ENCODE data around the gene TFAP2B.

TFAP2B gene

DNA sequence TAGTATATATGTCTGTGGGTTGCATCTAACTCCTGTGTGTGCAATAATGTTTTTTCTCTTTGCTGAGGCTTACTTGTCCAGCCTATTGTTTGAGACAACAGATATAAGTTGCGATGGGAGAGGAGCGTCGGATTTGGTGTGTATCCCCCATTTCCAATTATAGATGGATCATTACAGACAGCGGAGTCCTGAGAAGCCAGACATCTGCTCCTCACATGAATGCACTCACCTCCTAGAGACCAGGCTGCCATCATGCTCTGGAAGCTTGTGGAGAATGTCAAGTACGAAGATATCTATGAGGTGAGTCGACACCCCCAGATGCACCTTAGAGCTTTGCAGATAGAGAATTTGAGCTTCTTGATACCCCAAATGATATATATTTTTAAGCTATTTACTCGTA is at the start of gene TFAP2B:
TSS of gene TFAP2B (plus strand) at position 199 of the 400 bp plus-strand sequence. CDS start at position 220, 21 bp downstream.
- DNase-seq = no peak

DNA sequence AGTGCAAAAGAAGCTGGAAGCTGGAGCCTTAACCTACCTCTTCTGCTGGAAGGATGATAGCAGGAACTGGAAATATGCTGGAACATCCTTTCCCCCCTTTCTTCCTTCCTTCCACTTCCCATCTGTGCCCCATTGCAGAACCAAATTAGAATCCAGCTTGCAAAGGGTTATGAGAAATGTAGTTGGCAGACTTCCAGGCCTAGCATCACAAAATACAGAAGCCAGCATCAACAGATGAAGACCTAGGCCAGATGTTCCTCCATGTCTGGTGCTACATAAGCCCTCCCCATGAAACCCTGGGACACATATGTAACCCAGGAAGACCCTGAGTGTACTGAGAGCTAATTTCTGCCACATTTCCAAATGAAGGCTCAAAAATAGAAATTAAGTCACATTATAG is 40.0 kb upstream of the TFAP2B start:
- no peak for DNase-seq

DNA sequence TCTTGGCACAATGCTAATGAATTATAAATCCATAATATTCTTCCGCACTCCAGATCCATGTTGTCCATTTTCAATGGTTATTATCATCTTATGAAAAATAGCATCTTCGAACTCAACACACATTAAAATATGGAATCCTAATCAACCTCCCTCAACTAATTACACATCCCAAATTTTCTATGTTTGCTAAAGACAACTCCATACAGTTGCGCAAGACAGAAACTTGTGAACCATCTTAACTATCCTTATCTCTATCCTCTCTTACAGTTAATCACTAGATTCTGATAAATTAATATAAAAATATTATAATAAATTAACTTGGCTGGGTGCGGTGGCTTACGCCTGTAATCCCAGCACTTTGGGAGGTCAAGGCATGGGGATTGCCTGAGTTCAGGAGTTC is 38.3 kb upstream of the TFAP2B start:
- DNase-seq = no peak

DNA sequence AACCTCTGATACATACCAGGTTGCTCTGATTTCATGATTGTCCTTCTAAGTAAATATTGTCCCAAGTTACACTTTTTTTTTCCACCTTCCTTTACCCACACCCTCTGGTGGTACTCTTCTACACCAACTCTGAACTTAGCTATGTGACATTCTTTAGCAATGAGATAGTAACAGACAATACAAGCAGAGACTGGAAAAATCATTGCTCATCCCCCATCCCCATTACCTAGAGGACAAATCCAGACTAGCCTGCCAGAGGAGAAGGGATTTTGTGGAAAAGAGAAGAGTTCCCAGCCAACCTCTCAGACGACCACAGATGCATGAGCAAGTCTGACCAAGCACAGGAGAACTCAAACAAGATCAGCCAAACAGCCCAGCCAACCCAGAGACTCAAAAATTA is 32.8 kb upstream of the TFAP2B start:
- DNase-seq = no peak

DNA sequence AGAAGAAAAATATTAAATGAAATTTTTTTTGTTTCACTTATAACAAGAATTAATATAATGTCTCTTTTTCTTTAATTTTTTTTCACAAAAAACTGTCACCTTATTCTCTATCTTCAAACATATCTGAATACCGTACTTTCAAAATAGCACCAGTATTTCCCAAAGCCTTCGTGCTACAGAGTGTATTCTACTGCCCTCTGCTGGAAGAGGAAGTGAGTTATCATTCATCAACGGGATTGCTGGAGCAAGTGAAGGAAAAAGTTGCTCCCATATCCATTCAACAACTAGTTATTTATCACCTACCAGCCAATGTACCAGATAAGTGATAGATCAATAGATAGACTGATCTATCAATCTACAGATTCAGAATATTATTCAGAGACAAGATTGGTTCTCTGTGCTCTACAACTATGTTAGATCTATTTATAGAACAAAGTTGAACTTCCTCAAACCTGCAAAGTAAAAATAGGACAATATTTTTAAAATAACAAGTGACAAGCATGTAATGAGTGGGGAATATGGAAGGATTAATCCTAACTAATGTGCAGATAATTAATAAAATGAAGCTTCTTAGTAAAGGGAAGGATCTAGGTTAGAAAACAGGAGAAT is 26.7 kb upstream of the TFAP2B start:
- DNase-seq = no peak

DNA sequence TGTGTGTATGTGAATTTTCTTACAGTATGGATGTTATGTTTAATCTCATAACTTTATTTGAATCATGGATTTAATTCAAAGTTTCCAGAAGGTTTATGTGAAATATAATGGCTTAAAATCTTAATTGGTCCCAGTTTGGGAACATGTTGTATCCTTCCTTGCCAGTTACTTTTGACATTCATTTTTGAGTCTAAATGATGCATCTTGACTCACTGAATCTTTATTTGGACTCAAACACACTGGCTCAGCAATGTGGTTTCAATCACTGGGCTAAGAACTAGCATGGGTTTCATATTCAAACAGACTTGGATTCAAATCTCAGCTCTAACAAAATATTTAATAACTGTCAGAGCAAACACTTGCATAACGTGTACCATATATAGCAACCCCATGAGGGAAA is 25.9 kb upstream of the TFAP2B start:
- DNase-seq = no peak

DNA sequence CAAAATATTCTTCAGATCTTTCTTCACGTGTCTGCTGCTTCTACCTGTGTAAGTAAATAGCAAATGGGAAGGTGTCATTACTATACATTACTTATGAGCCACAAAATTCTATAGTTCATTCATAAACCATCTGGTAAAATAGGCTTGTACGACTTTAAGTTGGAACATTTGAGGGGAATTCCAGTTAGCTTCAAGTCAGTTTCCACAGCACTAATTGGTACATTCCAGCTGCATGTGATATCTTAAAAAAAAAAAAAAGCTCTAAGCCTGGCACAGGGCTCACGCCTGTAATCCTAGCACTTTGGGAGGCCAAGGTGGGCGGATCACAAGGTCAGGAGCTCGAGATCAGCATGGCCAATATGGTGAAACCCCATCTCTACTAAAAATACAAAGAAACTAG is 23.1 kb upstream of the TFAP2B start:
- no peak for DNase-seq

DNA sequence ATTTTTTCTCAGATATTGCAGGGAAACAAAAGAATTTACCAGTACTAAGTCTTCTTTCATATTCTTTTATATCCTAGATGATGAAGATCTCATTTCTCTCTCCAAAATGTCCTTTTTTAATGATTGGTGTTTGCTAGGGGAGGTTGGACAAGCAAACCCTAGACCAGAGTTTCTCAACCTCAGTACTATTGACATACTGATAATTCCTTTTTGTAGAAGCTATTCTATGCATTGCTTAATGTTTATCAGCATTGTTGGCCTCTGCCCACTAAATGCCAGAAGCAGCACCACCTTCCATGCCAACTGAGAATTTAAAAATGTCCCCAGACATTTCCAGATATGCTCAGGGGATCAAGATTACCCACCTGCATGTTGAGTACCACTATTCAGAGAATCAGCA is 14.4 kb upstream of the TFAP2B start:
- no peak for DNase-seq

DNA sequence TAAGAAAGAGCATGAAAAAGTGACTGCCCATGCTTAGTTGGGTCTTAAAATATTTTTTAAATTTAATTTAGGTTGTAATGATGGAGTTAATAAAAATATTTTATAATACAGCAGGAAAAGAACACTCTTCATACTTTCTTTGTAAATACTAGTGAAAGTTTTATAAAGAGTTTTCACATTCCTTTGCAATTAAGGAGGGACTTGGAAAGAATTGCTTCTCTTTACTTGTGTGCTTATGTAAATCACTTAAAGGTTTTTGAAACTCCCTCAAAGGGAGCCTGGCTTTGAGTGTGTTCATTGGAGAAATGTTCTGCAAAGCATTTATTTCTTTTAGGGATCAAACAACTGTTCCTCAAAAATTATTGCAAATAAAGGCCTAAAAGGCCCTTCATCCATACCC is 11.6 kb upstream of the TFAP2B start:
- DNase-seq = no peak

DNA sequence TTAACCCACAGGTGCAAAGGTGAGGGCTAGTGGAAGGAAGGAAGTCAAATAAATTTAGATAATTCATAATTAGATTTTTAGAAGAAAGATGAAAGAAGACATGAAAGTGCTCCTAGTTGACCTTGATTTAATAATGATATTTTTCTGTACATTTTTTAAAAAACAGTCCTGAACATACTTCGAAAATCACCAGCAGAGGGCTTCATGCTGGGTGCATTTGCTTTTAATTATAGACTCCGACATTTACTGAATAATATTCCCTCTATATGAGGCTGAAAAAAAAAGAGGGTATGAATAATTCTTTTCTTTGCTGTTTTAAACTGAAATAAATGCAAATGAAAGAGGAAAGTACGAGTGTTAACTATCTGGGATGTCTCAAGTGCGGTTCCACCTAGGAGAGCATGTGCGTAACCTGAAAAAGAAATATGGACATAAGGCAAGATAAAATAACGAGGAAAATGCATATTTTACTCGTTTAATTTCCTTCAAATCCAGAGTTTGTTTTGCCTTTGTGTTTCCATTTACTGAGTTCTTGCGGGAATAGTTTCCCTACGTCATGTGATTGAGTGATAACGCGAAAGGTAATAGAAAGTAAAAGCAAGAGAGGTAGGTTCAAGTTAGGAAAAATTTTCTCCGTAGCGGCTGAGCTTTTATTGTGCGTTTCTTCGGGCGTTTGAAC is 3.1 kb upstream of the TFAP2B start:
- DNase-seq = no peak

DNA sequence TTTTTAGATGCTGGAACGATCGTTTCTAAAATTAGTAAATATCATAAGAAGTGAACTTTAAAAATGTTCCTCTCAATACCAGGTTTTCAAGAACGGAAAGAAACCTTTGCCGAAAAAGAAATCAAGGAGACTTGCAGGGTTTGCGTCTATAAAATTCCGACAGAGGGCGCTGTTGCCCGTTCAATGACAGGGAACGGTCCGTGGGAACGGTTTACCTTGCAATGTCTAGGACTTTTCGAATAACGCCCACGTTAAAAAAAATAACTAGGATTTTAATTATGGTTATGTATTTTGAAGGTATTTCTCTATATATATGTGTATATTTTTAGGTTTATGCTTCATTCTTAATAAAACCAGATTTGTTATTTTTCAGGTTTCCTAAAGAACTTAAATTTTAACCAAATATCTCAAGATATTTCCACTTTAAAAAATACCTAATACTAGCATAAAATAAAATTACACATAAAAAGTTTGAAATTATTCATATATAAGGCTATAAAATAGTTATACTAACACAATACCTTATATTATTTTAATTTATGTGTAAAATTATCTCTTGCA is 2.5 kb upstream of the TFAP2B start:
- DNase-seq = peak; percentile 67

DNA sequence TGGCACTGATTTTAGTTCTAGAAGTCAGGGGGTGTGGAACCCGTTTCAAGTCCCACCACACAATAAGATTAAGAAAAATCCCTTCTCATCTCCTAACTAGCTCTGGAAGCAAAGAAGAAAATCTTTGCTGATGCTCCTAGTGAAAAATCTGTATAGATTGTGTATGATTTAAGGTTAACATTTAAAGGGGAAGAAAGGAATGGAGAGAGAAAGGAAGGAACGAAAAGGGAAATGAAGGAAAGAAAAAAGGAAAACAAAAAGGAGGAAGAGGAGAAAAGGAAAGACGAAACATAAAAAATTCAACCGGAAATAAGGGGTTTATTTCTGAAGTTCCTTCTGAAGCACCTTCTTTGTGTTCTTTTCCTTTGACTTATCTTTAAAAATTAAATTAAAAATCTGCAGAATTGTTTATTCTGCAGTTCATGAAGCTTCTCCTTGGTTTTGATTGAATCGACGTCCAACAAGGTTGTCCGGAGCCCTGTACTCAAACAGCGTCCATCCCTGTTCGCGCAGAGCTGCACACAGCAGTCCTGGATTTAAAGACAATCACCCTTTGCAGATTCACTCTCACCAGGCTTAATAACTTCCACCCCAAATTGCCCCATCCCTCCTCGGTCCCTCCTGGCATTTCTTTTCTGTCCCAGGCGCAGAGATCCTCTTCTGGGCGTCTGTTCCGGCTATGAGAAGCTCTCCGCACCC is 1.6 kb upstream of the TFAP2B start:
- DNase-seq = no peak

DNA sequence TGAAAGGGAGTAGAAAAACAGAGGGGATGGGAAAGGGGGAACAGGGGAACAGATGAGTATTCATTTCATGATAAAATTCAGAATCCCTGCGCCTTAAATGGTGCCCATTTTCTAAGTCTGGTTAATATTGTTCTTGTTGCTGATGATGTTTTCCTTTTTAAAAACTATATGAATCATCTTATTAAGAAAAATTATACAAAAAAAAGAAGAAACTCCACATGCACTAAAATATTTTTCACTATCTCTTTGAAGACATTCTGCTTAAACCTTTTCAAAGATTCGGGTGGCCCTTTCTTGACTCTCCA is 1.1 kb upstream of the TFAP2B start:
- no peak for DNase-seq

DNA sequence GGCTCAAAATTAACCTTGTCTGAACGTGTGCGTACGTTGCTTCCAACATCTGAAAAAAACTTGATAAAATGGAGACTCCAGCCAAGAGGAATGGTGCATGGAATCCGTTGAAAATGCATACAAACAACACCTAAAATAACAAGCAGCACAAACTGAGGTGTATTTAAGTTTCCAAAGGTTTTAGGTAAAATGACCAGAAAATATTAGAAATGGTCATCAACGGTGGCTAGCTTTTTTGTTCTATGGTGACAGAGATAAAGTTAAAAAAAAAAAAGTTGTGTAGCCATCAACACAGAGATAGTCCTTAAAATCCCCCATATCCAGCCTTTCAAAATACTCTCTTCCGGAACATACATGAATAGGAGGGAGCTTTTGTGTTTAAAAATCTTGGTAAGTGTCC is 651 bp upstream of the TFAP2B start:
- no peak for DNase-seq

DNA sequence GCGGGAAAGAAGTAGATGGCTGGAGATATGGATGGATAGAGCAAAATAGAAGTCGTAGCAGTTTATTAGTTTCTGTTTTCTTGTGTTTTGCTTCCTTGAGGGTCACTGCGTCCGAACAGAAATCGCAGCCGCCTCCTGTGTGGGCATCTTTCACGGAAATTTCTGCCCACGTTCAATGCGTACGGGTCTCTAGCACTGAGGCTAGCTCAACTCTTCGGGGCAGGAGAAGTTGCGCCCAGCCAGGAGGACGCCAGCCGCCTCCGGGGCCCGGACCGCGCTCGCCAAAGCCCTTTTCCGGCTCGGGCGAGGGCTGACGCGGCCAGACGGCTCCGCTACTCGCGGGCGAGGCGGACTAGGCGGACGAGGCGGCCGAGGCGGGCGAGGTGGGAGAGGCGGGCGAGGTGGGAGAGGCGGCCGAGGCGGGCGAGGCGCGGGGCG is 814 bp downstream of the TFAP2B start:
- DNase-seq = no peak

DNA sequence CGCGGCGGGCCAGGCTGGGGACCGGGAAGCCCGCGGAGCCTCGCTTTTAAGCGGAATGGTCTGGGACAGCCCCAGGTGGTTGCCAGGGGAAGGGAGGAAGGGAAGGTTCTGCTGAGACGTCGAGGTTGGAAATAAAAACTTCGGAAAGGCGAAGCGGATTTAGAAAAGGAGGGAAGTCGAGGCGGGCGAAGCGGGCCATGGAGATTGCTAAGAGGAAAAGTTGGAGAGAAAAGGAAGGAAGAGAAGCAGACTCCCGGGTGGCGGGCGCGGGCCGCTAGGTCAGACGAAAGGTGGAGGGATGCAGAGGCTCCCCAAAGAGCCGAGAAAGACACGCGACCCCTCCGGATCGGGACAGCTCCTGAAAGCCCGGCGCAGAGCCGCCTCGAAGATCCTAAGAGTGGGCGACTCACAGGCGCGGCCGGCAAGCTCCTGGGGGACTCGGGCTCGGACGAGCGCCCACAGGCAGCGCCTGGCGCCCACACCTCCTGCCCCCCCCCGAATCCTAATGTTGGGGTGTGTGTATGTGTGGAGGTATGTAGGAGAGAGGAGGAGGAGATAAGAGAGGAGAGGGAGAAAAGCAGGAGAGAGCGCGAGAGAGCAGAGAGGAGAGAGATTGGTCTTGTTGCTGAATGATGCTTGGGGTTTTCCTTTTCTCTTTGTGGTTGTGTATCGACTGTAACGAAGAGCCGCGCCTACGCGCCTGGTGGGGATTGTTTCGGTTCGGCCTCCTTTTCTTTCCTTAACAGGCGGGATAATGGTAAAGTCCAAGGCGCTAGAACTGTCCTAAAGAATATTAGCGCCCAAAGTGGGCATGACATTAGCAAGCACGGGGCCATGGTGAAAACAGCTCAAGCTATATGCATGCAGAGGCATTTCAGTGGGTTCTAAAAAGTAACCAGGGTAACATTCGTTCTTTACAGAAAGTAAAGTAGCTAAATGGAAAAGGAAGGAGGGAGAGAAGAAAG is 1.5 kb downstream of the TFAP2B start:
- no peak for DNase-seq

DNA sequence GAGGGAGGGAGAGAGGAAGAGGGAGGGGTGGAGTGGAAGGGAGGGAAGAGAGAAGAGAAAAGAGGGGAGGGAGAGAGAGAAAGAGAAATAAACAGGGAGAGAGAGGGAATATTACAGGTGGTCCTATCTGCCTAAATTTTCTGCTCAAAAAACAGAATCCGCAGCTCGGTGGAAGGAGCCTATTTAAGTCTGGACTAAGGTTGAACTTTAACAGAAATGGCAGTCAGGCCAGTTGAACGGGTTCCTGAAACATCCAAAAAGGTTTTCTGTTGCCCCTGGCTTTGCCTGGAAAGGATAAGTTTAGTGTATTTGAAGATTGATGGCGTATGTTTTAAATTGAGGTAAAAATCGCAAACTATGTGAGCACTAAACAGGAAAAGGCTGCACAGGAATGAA is 2.2 kb downstream of the TFAP2B start:
- no peak for DNase-seq

DNA sequence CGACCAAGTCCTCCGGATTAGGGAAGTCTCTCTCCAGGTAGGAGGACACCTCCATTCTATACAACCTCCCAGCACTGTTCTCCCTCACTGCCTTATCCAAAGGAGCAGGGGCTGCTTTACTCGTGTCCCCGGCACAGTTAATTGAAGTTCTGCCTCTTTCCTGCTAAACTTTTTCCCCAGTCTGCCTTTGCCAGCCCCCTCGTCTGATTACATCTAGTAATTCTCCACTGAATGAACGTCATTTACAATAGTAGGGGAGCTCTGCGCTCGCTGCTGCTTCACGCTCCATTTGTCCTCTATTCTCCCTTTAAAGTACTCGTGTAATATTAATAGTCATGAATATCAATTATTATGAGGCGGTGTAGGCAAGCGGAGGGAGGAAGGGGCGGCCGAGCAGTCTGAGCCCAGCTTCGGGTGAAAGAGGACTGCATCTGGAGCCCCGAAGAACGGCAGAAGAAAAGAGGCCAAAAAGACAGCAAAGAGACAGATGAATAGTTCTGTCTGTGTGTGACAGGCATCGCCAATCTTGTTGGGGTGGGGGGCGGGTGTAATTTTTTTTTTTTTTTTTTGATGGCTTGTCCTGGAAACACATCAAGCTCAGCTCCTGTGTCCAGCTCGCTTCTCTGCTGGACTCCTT is 2.9 kb downstream of the TFAP2B start:
- no peak for DNase-seq

DNA sequence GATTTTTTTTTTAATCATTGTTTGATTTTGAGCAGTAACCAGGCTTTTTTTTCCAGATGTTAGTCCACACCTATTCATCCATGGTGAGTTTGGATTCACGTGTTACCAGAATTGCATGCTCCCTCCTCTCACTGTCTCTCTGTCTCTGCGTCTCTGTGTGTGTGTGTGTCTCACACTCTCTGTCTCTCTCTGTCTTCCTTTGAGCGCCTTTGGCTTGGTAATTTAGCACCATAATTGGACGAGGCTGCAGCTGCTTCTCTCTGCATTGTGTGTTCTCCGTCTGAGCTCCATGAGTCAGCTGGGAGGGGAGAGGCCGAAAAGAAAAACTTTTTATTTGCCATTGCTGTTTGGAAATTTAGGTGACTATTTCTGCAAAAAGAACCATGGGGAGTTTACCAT is 3.4 kb downstream of the TFAP2B start:
- no peak for DNase-seq

DNA sequence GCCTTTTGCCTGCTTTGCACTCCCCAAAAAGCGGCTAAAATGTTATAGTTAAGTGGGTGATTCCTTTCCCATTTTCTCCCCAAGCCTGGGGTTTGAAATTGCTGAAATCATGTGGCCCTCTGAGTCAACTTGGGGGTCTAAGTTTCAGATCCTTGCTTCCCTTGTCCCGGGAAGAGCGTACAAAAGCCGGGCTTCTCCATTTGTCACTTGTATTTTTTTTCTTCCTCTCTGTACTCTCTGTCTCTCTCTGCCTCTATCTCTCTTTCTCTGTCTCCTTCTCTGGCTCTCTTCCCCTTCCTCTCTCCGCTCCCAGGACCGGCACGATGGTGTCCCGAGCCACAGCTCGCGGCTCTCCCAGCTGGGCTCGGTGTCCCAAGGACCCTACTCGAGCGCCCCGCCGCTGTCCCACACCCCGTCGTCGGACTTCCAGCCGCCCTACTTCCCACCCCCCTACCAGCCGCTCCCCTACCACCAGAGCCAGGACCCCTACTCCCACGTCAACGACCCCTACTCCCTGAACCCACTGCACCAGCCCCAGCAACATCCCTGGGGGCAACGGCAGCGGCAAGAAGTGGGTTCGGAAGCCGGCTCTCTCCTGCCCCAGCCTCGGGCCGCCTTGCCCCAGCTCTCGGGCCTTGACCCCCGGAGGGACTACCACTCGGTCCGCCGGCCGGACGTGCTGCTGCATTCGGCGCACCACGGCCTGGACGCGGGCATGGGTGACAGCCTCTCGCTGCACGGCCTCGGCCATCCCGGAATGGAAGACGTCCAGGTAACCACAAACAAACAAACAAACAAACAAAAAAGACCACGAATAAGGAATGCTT is 4.6 kb downstream of the TFAP2B start:
- DNase-seq = no peak

DNA sequence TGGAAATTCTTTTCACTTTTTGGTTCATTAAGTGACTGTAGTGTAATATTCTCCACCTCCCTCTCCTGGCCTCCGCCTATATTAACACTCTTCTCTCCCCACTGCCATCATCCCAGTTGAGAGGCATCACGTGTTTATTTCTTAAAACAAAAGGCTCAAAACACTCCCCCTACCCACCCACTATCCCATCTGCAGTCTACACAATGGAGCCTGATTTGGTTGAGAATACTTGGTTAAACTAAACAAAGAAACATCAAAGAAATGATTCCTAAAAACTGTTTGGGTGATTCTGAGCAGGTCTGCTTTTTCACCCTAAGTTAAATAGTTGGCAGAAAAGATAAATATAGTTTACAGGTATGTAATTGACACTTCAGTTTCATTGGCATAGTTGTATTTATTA is 5.9 kb downstream of the TFAP2B start:
- no peak for DNase-seq
